Smooth muscle cell of bladder (primary cell): ENCODE measurements around the gene PQBP1. TPM values are rescaled to one million over a fixed set of nuclear protein-coding genes. Genes with fewer than 3 reads are reported as not detected.

Source experiments
- total RNA-seq: library from RNA; depleted of rRNA; stranded (reverse); fragments of >200 nt; gene quantifications from 2 replicates; pipeline ENCODE4 v1.2.3, GENCODE V29; 2014

The PQBP1 gene
- 70.8 and 73.0 TPM in 2 replicates for total RNA-seq

GRCh38 chrX:48897625-48898306 lies at the start of gene PQBP1, which contains the start of gene TIMM17B:
PQBP1 (plus strand) TSS chrX:48897930; CDS start chrX:48898510, 580 bp downstream.
TIMM17B (minus strand) TSS chrX:48897768; CDS start chrX:48897749, 19 bp downstream.

GRCh38 chrX:48911412-48912182 lies 13.9 kb downstream of the PQBP1 start, which contains the start of gene SLC35A2:
SLC35A2 (minus strand) TSS chrX:48911646; CDS start chrX:48911636, 10 bp downstream.

DNA sequence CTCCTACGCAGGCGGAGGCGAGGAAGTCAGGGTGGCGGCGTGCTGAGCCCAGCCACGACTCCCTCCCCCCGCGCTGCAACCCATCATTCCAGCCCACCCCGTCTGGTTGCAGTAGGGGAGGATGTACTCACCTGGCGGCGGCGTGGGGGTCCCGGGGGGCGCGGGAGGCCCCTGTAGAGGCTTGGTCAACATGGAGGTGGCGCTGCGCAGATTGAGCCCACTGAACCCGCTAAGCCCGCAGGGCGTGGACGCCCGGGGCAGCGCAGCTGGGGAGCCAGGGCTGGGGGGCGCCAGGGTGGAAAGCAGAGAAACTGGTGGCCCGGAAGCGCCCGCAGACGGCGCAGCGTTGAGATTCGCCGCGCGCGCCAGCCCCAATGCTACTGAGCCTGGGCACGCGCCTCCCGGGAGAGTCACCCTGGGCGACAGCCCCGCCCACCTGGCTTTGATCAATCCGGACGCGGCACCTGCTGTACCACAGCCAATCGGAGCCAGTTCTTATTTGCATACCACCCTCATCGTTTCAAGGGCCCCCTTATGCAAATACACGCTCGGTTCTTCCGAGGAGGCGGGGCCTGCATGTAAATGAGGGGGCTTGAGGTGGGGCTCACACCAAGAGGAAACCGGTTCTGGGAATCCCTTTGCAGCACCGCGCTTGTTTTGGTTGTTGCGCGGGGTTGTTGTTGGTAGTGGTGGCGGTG lies 21.1 kb downstream of the PQBP1 start, which contains the start of gene PIM2:
Gene PIM2, minus strand, starts transcription at position 382 of the 698 bp plus-strand sequence. Its CDS starts 190 bp downstream, at position 192.

Other genes with a start within 250 kb of the PQBP1 start
- gene WAS, start 214.1 kb upstream of the PQBP1 start, total RNA-seq = 0.09 TPM in 1 of 2 replicates, not detected in the other
- 0.85 and 1.3 TPM in 2 replicates for gene SUV39H1, start 201.2 kb upstream of the PQBP1 start, total RNA-seq
- not detected in 2 replicates for gene GLOD5, start 136.2 kb upstream of the PQBP1 start, total RNA-seq
- gene GATA1, start 111.3 kb upstream of the PQBP1 start, total RNA-seq = not detected in 2 replicates
- gene HDAC6, start 95.9 kb upstream of the PQBP1 start, total RNA-seq = 16.8 and 25.5 TPM in 2 replicates
- not detected in 2 replicates for gene ERAS, start 71.4 kb upstream of the PQBP1 start, total RNA-seq
- 0.09 TPM in 1 of 2 replicates, not detected in the other for gene PCSK1N, start 62.3 kb upstream of the PQBP1 start, total RNA-seq
- 23.1 and 28.7 TPM in 2 replicates for gene TIMM17B, start 162 bp upstream of the PQBP1 start, total RNA-seq
- 10.5 and 12.1 TPM in 2 replicates for gene SLC35A2, start 13.7 kb downstream of the PQBP1 start, total RNA-seq
- gene PIM2, start 21.1 kb downstream of the PQBP1 start, total RNA-seq = 1.3 and 2.7 TPM in 2 replicates
- gene OTUD5, start 59.7 kb downstream of the PQBP1 start, total RNA-seq = 28.0 and 28.6 TPM in 2 replicates
- gene KCND1, start 73.9 kb downstream of the PQBP1 start, total RNA-seq = 0.28 and 1.0 TPM in 2 replicates
- 22.6 and 22.8 TPM in 2 replicates for gene GRIPAP1, start 104.3 kb downstream of the PQBP1 start, total RNA-seq
- gene TFE3, start 145.4 kb downstream of the PQBP1 start, total RNA-seq = 23.3 and 24.2 TPM in 2 replicates
- 0.09 and 0.28 TPM in 2 replicates for gene CCDC120, start 161.1 kb downstream of the PQBP1 start, total RNA-seq
- gene PRAF2, start 176.1 kb downstream of the PQBP1 start, total RNA-seq = 4.4 and 6.4 TPM in 2 replicates
- gene WDR45, start 182.0 kb downstream of the PQBP1 start, total RNA-seq = 36.3 and 43.1 TPM in 2 replicates
- 17.8 and 20.6 TPM in 2 replicates for gene GPKOW, start 225.8 kb downstream of the PQBP1 start, total RNA-seq